HepG2 (cell line): ENCODE results near the gene ITGB3. TPM values are rescaled to one million over a fixed set of nuclear protein-coding genes. Genes with fewer than 3 reads are reported as not detected.

Source experiments
- ATAC-seq: fragments of 200-7000 bp; cut with Tn5 transposase; 3 replicates; pipeline ENCODE4 v1.9.1; 2020; ENCODE audit warnings: mild to moderate bottlenecking, moderate library complexity
- BruUV-seq: library from RNA; stranded (reverse); fragments of 400-500 nt; replicated peaks from 2 replicates; lab custom pipeline; 2021; lab: Mats Ljungman, UMichigan
- CTCF ChIA-PET: fragments of 300-600 bp; formaldehyde crosslinking; extraction: SDS; loops from one replicate; lab custom pipeline; 2021; ENCODE audit warnings: low total read pairs, inconsistent platforms, low intra/inter-chr PET ratio; lab: Yijun Ruan, JAX
- POLR2A ChIA-PET: fragments of 350-600 bp; sonication (Branson Sonifier 250); formaldehyde crosslinking; loops from one replicate; lab custom pipeline; 2020; ENCODE audit warnings: antibody characterized with exemption, inconsistent platforms; lab: Yijun Ruan, JAX
- DNase-seq: peaks from one replicate; pipeline ENCODE4 v3.0.0-alpha.2; 2015; ENCODE audit warnings: low spot score
- FAIRE-seq: peaks from 3 replicates; lab custom pipeline; 2011; peaks lifted over from hg19 to GRCh38; lab: Jason Lieb, UNC
- H2AFZ ChIP-seq: one replicate; pipeline ENCODE4 v1.6.1; 2011; ENCODE audit warnings: low read length, inconsistent platforms
- H3K27ac ChIP-seq: fragments of 300-600 bp; 3 replicates; pipeline ENCODE4 v1.8.0; 2011; ENCODE audit warnings: mixed run types, mild to moderate bottlenecking, mixed read lengths, low read length, inconsistent platforms; ENCODE audit not compliant: insufficient read depth; ENCODE audit errors: extremely low read length
- H3K27me3 ChIP-seq, 2 experiments: fragments of 200-600 bp in 1 of 2; 2 replicates in 1 of 2; 3 replicates in 1 of 2; pipeline versions ENCODE4 v1.6.0 to v1.8.0; 2011; ENCODE audit warnings: low read length in 2 of 2, mild to moderate bottlenecking in 2 of 2, moderate library complexity in 2 of 2, inconsistent platforms in 1 of 2; ENCODE audit not compliant: insufficient read depth in 2 of 2, control insufficient read depth in 1 of 2
- H3K36me3 ChIP-seq, 2 experiments: fragments of 200-600 bp in 1 of 2; replicated peaks in 1 of 2; 2 replicates in 1 of 2; 3 replicates in 1 of 2; pipeline versions ENCODE4 v1.5.1 to v1.8.0; 2011; ENCODE audit warnings: low read length in 2 of 2, inconsistent platforms in 1 of 2; ENCODE audit not compliant: insufficient read depth in 2 of 2, control insufficient read depth in 1 of 2
- H3K4me1 ChIP-seq: 2 replicates; pipeline ENCODE4 v1.5.1; 2012; ENCODE audit warnings: low read length, inconsistent platforms; ENCODE audit not compliant: insufficient read depth
- H3K4me2 ChIP-seq: 2 replicates; pipeline ENCODE4 v1.6.0; 2011; ENCODE audit warnings: low read depth, low read length, inconsistent platforms
- H3K4me3 ChIP-seq, 3 experiments: fragments of 200-600 bp in 1 of 3; sonication (generic), shearing (Covaris generic) in 1 of 3; replicated peaks in 1 of 3; 2 replicates each; pipeline ENCODE4 v1.5.1; 2011 to 2016; ENCODE audit warnings: low read length in 3 of 3, inconsistent platforms in 2 of 3, low read depth in 2 of 3, mild to moderate bottlenecking in 2 of 3, control low read depth in 1 of 3, mixed read lengths in 1 of 3; ENCODE audit not compliant: insufficient read depth in 1 of 3
- H3K79me2 ChIP-seq: one replicate; pipeline ENCODE4 v1.6.1; 2011; ENCODE audit warnings: low read length, inconsistent platforms; ENCODE audit not compliant: insufficient read depth
- H3K9ac ChIP-seq: 2 replicates; pipeline ENCODE4 v1.6.0; 2011; ENCODE audit warnings: mild to moderate bottlenecking, low read depth, low read length, inconsistent platforms; ENCODE audit not compliant: insufficient read depth
- H3K9me3 ChIP-seq: 2 replicates; pipeline ENCODE4 v1.5.1; 2012; ENCODE audit warnings: mild to moderate bottlenecking, low read length
- H4K20me1 ChIP-seq: 2 replicates; pipeline ENCODE4 v1.6.0; 2011; ENCODE audit warnings: inconsistent platforms, mild to moderate bottlenecking, low read length, moderate library complexity; ENCODE audit not compliant: insufficient read depth
- HNRNPK ChIP-seq: fragments of 200-400 bp; formaldehyde crosslinking; IDR thresholded peaks from 2 replicates; pipeline ENCODE4 v1.6.1; 2018; ENCODE audit warnings: low read length, low read depth, moderate library complexity, mild to moderate bottlenecking; ENCODE audit not compliant: poor library complexity, severe bottlenecking
- PHB2 ChIP-seq: fragments of 450-650 bp; IDR thresholded peaks from 2 replicates; pipeline ENCODE4 v1.6.1; 2018; ENCODE audit not compliant: partially characterized antibody
- STAT5B ChIP-seq: sonication (generic); formaldehyde crosslinking; IDR thresholded peaks from 2 replicates; pipeline ENCODE4 v1.4.0; 2020; ENCODE audit warnings: missing genetic modification reagents
- TOPORS ChIP-seq: sonication (generic); formaldehyde crosslinking; IDR thresholded peaks from 2 replicates; pipeline ENCODE4 v1.8.0; 2023; ENCODE audit warnings: mild to moderate bottlenecking, missing genetic modification reagents
- ZNF530 ChIP-seq: sonication (generic); formaldehyde crosslinking; IDR thresholded peaks from 2 replicates; pipeline ENCODE4 v1.5.0; 2020; ENCODE audit warnings: low read depth, mild to moderate bottlenecking, missing genetic modification reagents
- WGBS: methylation state at CpG from one replicate; pipeline ENCODE4 v1.1.6; 2017; ENCODE audit warnings: low lambda C conversion rate; 5-methylcytosine and 5-hydroxymethylcytosine counted together
- in situ Hi-C: cut with HindIII; loops from 2 replicates; pipeline ENCODE4 v1.10.0; 2017; ENCODE audit warnings: low pct_unique_long_range_greater_than_20kb; ENCODE audit not compliant: extremely low pct_ligation_motif_present
- intact Hi-C: fragments of 100-400 bp; cut with micrococcal nuclease; formaldehyde crosslinking; loops from one replicate; pipeline ENCODE4 v1.10.0; 2022; ENCODE audit not compliant: unreplicated experiment
- polyA plus RNA-seq, 8 experiments: library from polyadenylated mRNA; depleted of rRNA in 3 of 8; stranded (reverse) in 7 of 8; unstranded in 1 of 8; fragments of >200 nt; fragmentation: Illumina TruSeq in 4 of 8; extraction: Trizol in 4 of 8; gene quantifications; 2 replicates each; pipeline versions ENCODE4 v1.2.1 to v1.2.3, GENCODE V29; 2011 to 2016; ENCODE audit warnings: low read depth in 4 of 8, missing spikeins in 1 of 8, mixed read lengths in 1 of 8; ENCODE audit not compliant: insufficient read depth in 1 of 8
- total RNA-seq, 5 experiments: library from RNA; depleted of rRNA; stranded (reverse); fragments of >200 nt; fragmentation: Illumina TruSeq; extraction: Trizol; gene quantifications; 2 replicates each; pipeline ENCODE4 v1.2.3, GENCODE V29; 2016; ENCODE audit warnings: low read depth in 1 of 5
- TF ChIP-seq, protein P1 (sequence below): sonication (generic); formaldehyde crosslinking; IDR thresholded peaks from 2 replicates; pipeline ENCODE4 v1.4.0; 2020; ENCODE audit warnings: mild to moderate bottlenecking, missing genetic modification reagents, borderline replicate concordance
- TF ChIP-seq, protein P2 (sequence below): sonication (generic); formaldehyde crosslinking; IDR thresholded peaks from 2 replicates; pipeline ENCODE4 v1.5.0; 2020; ENCODE audit warnings: mild to moderate bottlenecking, missing genetic modification reagents

ITGB3 gene
- total and polyA plus RNA-seq, 2 of the 13 experiments (the other 11 are each of a cell fraction or from before 2014, with no cell fraction given) = 0.09 to 0.31 TPM

DNA sequence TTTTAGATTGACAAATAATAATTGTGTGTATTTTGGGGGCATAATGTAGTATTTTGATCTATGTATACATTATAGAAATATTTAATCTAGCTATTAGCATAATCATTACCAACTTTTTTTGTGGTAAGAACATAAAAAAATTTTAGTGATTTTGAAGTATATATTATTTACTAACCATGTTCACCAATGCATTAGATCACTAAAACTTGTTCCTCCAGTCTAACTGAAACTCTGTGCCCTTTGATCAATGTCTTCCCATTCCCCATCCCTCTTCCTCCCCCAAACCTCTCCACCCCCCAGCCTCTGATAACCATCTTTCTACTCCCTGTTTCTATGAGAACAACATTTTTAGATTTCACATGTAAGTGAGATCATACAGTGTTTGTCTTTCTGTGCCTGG is 78.7 kb downstream of the ITGB3 start:
- H3K4me1 ChIP-seq = peaks cover 11% of the 10 kb centered on the region
- H4K20me1 ChIP-seq = no peaks in the 10 kb centered on the region
- DNase-seq = no peak
- no peaks in the 10 kb centered on the region for H3K27me3 ChIP-seq
- no peak overlapping the region for H3K4me3 ChIP-seq
- no peak overlapping the region for H3K27ac ChIP-seq
- ATAC-seq = no peak
- TF ChIP-seq STAT5B (CRISPR knock-in tag) = no peak
- no peak for TF ChIP-seq TOPORS (CRISPR knock-in tag)
- TF ChIP-seq HNRNPK = peak; percentile 92
- no peaks in the 10 kb centered on the region for H3K79me2 ChIP-seq
- no peaks in the 10 kb centered on the region for H3K36me3 ChIP-seq
- CTCF ChIA-PET = no interaction called here
- no peak overlapping the region for H3K9ac ChIP-seq
- no peak overlapping the region for H3K4me2 ChIP-seq
- no peaks in the 10 kb centered on the region for H3K9me3 ChIP-seq
- intact Hi-C loops (no loop called here), in situ Hi-C loops (no loop called here)
- no peak overlapping the region for H2AFZ ChIP-seq
- FAIRE-seq = no peak
- POLR2A ChIA-PET = no interaction called here
- no TSS peak for BruUV-seq

DNA sequence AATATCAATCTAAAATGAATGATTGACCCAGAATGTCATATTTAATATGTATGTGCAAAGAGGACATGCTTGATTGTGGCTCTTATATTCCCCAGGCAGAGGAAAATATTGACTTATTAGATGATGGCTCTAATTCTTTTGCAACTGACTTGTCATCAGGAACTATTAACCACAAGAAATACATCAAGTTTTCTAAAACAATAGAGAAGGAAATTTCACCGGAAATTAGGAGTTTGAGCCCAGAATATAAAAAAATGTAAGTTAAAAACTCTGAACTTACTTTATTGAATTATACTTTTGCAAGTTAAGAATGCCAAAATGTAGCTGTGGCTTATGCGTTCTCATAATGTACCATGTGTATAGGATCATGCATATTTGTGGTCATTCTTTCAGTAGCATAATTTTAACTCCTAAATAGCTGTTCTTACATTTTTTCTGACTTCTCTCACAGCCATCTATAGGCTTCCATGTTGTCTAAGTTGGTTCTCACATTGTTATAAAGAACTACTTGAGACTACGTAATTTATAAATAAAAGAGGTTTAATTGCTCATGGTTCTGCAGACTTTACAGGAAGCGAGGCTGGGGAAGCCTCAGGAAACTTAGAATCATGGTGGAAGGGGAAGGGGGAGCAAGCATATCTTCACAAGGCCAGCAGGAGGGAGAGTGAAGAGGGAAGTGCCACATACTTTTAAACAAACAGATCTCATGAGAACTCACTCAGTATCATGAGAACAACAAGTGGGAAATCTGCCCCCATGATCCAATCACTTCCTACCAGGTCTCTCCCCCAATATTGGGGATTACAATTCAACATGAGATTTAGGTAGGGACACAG is 81.7 kb downstream of the ITGB3 start:
- Histone ChIP-seq H3K79me2 (no peaks in the 10 kb centered on the region), H2AFZ (no peak overlapping the region), H3K4me1 (peaks cover 2% of the 10 kb centered on the region), H4K20me1 (no peaks in the 10 kb centered on the region), H3K9me3 (no peaks in the 10 kb centered on the region), H3K36me3 (no peaks in the 10 kb centered on the region), H3K9ac (no peak overlapping the region), H3K4me3 (no peak overlapping the region), H3K27ac (no peak overlapping the region), H3K27me3 (no peaks in the 10 kb centered on the region), H3K4me2 (no peak overlapping the region)
- CTCF ChIA-PET = no interaction called here
- whole genome bisulfite sequencing = 93% methylated on average over 4 of the region's 4 CpGs
- POLR2A ChIA-PET = no interaction called here
- ATAC-seq = no peak
- no peak for FAIRE-seq
- intact Hi-C loops (no loop called here), in situ Hi-C loops (no loop called here)
- BruUV-seq = no TSS peak
- DNase-seq = no peak
- TF ChIP-seq, protein P1, sequence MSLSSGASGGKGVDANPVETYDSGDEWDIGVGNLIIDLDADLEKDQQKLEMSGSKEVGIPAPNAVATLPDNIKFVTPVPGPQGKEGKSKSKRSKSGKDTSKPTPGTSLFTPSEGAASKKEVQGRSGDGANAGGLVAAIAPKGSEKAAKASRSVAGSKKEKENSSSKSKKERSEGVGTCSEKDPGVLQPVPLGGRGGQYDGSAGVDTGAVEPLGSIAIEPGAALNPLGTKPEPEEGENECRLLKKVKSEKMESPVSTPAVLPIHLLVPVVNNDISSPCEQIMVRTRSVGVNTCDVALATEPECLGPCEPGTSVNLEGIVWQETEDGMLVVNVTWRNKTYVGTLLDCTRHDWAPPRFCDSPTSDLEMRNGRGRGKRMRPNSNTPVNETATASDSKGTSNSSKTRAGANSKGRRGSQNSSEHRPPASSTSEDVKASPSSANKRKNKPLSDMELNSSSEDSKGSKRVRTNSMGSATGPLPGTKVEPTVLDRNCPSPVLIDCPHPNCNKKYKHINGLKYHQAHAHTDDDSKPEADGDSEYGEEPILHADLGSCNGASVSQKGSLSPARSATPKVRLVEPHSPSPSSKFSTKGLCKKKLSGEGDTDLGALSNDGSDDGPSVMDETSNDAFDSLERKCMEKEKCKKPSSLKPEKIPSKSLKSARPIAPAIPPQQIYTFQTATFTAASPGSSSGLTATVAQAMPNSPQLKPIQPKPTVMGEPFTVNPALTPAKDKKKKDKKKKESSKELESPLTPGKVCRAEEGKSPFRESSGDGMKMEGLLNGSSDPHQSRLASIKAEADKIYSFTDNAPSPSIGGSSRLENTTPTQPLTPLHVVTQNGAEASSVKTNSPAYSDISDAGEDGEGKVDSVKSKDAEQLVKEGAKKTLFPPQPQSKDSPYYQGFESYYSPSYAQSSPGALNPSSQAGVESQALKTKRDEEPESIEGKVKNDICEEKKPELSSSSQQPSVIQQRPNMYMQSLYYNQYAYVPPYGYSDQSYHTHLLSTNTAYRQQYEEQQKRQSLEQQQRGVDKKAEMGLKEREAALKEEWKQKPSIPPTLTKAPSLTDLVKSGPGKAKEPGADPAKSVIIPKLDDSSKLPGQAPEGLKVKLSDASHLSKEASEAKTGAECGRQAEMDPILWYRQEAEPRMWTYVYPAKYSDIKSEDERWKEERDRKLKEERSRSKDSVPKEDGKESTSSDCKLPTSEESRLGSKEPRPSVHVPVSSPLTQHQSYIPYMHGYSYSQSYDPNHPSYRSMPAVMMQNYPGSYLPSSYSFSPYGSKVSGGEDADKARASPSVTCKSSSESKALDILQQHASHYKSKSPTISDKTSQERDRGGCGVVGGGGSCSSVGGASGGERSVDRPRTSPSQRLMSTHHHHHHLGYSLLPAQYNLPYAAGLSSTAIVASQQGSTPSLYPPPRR (CRISPR knock-in tag) = no peak
- TF ChIP-seq, protein P2, sequence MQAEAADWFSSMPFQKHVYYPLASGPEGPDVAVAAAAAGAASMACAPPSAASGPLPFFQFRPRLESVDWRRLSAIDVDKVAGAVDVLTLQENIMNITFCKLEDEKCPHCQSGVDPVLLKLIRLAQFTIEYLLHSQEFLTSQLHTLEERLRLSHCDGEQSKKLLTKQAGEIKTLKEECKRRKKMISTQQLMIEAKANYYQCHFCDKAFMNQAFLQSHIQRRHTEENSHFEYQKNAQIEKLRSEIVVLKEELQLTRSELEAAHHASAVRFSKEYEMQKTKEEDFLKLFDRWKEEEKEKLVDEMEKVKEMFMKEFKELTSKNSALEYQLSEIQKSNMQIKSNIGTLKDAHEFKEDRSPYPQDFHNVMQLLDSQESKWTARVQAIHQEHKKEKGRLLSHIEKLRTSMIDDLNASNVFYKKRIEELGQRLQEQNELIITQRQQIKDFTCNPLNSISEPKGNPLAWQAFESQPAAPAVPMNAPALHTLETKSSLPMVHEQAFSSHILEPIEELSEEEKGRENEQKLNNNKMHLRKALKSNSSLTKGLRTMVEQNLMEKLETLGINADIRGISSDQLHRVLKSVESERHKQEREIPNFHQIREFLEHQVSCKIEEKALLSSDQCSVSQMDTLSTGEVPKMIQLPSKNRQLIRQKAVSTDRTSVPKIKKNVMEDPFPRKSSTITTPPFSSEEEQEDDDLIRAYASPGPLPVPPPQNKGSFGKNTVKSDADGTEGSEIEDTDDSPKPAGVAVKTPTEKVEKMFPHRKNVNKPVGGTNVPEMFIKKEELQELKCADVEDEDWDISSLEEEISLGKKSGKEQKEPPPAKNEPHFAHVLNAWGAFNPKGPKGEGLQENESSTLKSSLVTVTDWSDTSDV (CRISPR knock-in tag) = no peak
- no peak for TF ChIP-seq PHB2
- no peak for TF ChIP-seq ZNF530 (CRISPR knock-in tag)
